GM23248 (cell line): ENCODE results near the gene LEF1. TPM values are rescaled to one million over a fixed set of nuclear protein-coding genes. Genes with fewer than 3 reads are reported as not detected.
A peak's percentile ranks its signal among the peaks of the same experiment; 100 is the strongest.

Experiments
- DNase-seq: peaks from one replicate; pipeline ENCODE4 v3.0.0-alpha.2; 2015
- H2AFZ ChIP-seq: fragments of 200-600 bp; sonication (generic); 2 replicates; pipeline ENCODE4 v1.6.1; 2016; ENCODE audit warnings: antibody characterized with exemption
- H3F3A ChIP-seq: fragments of 200-600 bp; sonication (generic); 2 replicates; pipeline ENCODE4 v1.6.1; 2016; ENCODE audit warnings: mild to moderate bottlenecking, antibody characterized with exemption, mixed run types; ENCODE audit not compliant: insufficient read depth
- H3K27ac ChIP-seq: fragments of 200-600 bp; sonication (generic); 2 replicates; pipeline ENCODE4 v1.5.1; 2016; ENCODE audit warnings: mild to moderate bottlenecking
- H3K27me3 ChIP-seq: fragments of 200-600 bp; sonication (generic); replicated peaks from 2 replicates; pipeline ENCODE4 v1.6.1; 2016; ENCODE audit warnings: mild to moderate bottlenecking; ENCODE audit not compliant: insufficient read depth
- H3K36me3 ChIP-seq: fragments of 200-600 bp; sonication (generic); 2 replicates; pipeline ENCODE4 v1.6.1; 2016; ENCODE audit warnings: low read depth, mild to moderate bottlenecking
- H3K4me1 ChIP-seq: fragments of 200-600 bp; sonication (generic); 2 replicates; pipeline ENCODE4 v1.6.1; 2016; ENCODE audit warnings: mild to moderate bottlenecking; ENCODE audit not compliant: insufficient read depth
- H3K4me2 ChIP-seq: fragments of 200-600 bp; sonication (generic); one replicate; pipeline ENCODE4 v1.6.1; 2016; ENCODE audit warnings: mild to moderate bottlenecking; ENCODE audit not compliant: unreplicated experiment
- H3K4me3 ChIP-seq: fragments of 200-600 bp; sonication (generic); 2 replicates; pipeline ENCODE4 v1.5.1; 2016; ENCODE audit warnings: mild to moderate bottlenecking
- H3K79me2 ChIP-seq: fragments of 200-600 bp; sonication (generic); 2 replicates; pipeline ENCODE4 v1.6.1; 2016; ENCODE audit warnings: mild to moderate bottlenecking; ENCODE audit not compliant: insufficient read depth
- H3K9ac ChIP-seq: fragments of 200-600 bp; sonication (generic); 2 replicates; pipeline ENCODE4 v1.6.1; 2016; ENCODE audit warnings: mild to moderate bottlenecking
- H3K9me2 ChIP-seq: fragments of 200-600 bp; sonication (generic); 2 replicates; pipeline ENCODE4 v1.6.1; 2016; ENCODE audit warnings: mixed run types, mild to moderate bottlenecking, moderate library complexity; ENCODE audit not compliant: insufficient read depth
- H3K9me3 ChIP-seq: fragments of 200-600 bp; sonication (generic); one replicate; pipeline ENCODE4 v1.6.1; 2017; ENCODE audit warnings: low read depth
- H4K20me1 ChIP-seq: fragments of 200-600 bp; sonication (generic); 2 replicates; pipeline ENCODE4 v1.6.0; 2016; ENCODE audit not compliant: insufficient read depth
- EZH2 ChIP-seq: fragments of 200-600 bp; sonication (generic); IDR thresholded peaks from 2 replicates; pipeline ENCODE4 v1.6.1; 2018; ENCODE audit warnings: antibody characterized with exemption, mild to moderate bottlenecking; ENCODE audit not compliant: insufficient read depth, poor library complexity, severe bottlenecking
- EZH2phosphoT487 ChIP-seq: fragments of 200-600 bp; sonication (generic); IDR thresholded peaks from 2 replicates; pipeline ENCODE4 v1.6.1; 2018; ENCODE audit warnings: antibody characterized with exemption, moderate library complexity, mild to moderate bottlenecking, low read depth; ENCODE audit not compliant: insufficient read depth
- WGBS, 2 experiments: methylation state at CpG; one replicate each; pipeline ENCODE4 v1.1.6; 2015 to 2017; ENCODE audit warnings: low lambda C conversion rate in 2 of 2, low coverage in 1 of 2; ENCODE audit errors: missing lambda C conversion rate in 2 of 2; 5-methylcytosine and 5-hydroxymethylcytosine counted together
- in situ Hi-C: fragments of 300-500 bp; cut with MboI; formaldehyde crosslinking; loops from 2 replicates; pipeline ENCODE4 v1.15.0; 2020
- polyA plus RNA-seq: library from polyadenylated mRNA; unstranded; fragments of >200 nt; fragmentation: Nextera tagmentation; extraction: Ambion mirVana; gene quantifications from 2 replicates; pipeline ENCODE4 v1.2.1, GENCODE V29; 2016
- total RNA-seq: library from RNA; depleted of rRNA; stranded (reverse); fragments of >200 nt; shearing (Covaris generic); gene quantifications from 2 replicates; pipeline ENCODE4 v1.2.3, GENCODE V29; 2014

The LEF1 gene
- total and polyA plus RNA-seq, 2 experiments from 2014 or later, result 0.23 TPM; not detected in 1

DNA sequence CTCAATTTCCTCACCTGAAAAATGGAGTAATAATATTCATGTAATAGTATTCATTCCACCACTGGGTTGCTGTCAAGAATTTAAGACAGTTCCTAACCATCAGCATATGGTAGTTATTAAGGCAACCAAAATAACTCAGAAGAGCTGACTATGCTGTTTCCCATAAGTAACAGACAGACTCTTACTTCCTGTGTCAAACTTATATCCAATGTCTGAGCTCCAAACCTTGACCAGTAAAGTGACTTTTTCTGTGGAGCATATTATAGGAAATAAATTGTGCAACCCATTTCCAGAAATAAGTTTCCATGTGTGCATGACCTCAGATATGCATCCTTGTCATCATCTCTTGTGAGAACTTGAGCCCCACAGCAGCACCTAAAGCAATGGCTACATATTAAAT, 100.3 kb downstream of the LEF1 start:
- Histone ChIP-seq H3K4me3 (no peak overlapping the region), H3K27ac (no peak overlapping the region), H3K27me3 (no peaks in the 10 kb centered on the region; the same call in 1 of the 2 replicates), H4K20me1 (no peaks in the 10 kb centered on the region), H3K9me3 (no peaks in the 10 kb centered on the region), H3K79me2 (no peaks in the 10 kb centered on the region), H3K36me3 (no peaks in the 10 kb centered on the region), H3K4me2 (no peak overlapping the region), H3K4me1 (no peaks in the 10 kb centered on the region), H3K9me2 (no peaks in the 10 kb centered on the region), H3F3A (no peaks in the 10 kb centered on the region), H2AFZ (no peak overlapping the region), H3K9ac (no peak overlapping the region)
- no peak for TF ChIP-seq EZH2
- no peak for TF ChIP-seq EZH2phosphoT487
- in situ Hi-C loops, result no loop called here
- peak; percentile 35 for DNase-seq

DNA sequence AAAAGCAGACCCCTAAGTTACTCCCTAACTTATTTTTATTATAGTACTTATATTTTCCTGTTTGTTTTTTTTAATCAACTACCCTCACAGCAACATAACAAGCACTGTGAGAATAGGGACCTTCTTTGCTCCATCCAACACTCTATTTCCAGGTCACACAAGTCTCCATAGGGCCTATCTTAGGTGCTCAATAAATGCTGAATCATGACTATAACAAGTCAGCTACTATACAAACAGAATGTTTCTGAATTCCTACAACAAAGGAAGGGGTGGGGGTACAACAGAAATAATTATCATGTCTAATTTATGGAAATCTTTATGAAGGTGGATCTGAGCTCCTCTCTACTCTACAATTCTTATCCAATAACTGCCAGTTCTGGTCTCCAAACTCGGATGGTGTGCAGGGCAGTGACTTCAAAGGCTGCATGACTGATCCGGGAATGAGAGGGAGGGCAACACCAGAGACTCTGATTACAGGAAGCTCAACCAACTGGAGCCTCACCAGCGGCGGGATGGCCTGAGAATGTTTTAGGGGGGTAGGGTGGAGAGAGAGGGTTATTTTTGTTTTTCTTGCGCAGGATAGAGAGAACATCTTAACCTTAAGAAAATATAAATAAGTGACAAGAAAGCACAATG, 107.9 kb downstream of the LEF1 start:
- Histone ChIP-seq H3F3A (no peaks in the 10 kb centered on the region), H3K4me1 (peaks cover 18% of the 10 kb centered on the region), H3K4me2 (no peak overlapping the region), H3K27me3 (no peaks in the 10 kb centered on the region), H3K27ac (no peak overlapping the region), H3K36me3 (no peaks in the 10 kb centered on the region), H2AFZ (no peak overlapping the region), H4K20me1 (no peaks in the 10 kb centered on the region), H3K9me2 (no peaks in the 10 kb centered on the region), H3K79me2 (no peaks in the 10 kb centered on the region), H3K9me3 (no peaks in the 10 kb centered on the region), H3K4me3 (no peak overlapping the region), H3K9ac (no peak overlapping the region)
- WGBS, 2 experiments, result 78 to 85% methylated on average over 5 of the region's 5 CpGs
- no peak for TF ChIP-seq EZH2phosphoT487
- no peak for TF ChIP-seq EZH2
- no peak for DNase-seq
- in situ Hi-C loops, result no loop called here

DNA sequence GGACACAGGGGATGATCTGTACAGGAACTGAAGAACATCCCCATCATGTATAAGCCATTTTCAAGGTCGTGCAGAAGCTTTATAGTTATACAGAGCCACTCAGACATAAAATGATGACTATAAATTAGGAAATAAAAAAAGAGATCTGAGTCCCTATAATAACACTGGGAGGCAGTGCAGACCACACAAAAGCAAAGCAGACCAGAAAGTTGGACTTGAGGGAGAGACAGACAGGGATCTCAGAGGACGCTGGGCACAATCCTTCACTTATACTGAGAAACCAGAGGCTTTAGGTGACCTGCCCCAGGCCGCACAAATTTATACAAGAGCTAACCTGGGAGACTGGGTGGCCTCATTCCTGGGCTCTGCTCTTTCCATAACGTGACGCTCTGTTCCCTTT, 108.6 kb downstream of the LEF1 start:
- no peak overlapping the region for H3K27ac ChIP-seq
- WGBS, 2 experiments, result 48 to 50% methylated on average over 5 of the region's 5 CpGs
- DNase-seq, result peak; percentile 48
- H3K4me2 ChIP-seq, result no peak overlapping the region
- H3K4me3 ChIP-seq, result no peak overlapping the region
- no peak overlapping the region for H2AFZ ChIP-seq
- H3K9me3 ChIP-seq, result no peaks in the 10 kb centered on the region
- H3K79me2 ChIP-seq, result no peaks in the 10 kb centered on the region
- H3K36me3 ChIP-seq, result no peaks in the 10 kb centered on the region
- no peaks in the 10 kb centered on the region for H3K27me3 ChIP-seq
- TF ChIP-seq EZH2 (no peak), EZH2phosphoT487 (no peak)
- no peak overlapping the region for H3K9ac ChIP-seq
- H3K9me2 ChIP-seq, result no peaks in the 10 kb centered on the region
- no peaks in the 10 kb centered on the region for H4K20me1 ChIP-seq
- peaks cover 18% of the 10 kb centered on the region for H3K4me1 ChIP-seq
- in situ Hi-C loops, result no loop called here
- no peaks in the 10 kb centered on the region for H3F3A ChIP-seq

DNA sequence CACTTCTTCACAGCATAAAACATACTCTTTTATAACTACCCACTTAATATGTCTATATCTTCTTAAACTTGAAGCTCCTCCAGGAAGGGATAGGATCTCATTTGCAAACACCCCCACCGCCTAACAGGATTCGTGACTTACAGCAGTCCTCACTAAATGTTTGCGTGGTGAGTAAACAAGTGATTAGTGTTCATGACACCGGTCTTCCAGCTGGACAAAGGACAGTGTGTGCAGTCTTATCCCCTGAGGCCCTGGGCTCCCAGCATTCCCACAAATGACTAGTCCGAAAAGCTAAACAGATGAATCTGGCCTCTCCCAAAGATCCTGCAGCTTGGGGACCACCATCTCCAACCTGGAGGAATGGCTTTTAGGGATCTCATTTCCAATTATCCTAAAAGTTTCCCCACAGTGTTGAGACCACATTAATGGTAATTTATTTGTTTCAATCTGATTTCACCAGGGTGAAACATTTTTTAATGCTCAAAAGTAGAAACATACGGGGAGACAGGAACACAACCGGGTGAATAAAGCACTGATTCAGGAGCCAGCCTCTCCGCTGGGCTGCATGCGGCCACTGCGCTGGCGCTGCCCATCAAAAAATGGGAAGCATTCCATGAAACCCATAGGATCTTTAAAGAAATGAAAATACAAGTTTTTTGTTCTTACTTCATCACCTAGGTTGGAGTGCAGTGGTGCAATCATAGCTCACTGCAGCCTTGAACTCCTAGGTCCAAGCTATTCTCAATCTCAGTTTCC, 109.9 kb downstream of the LEF1 start:
- in situ Hi-C loops, result no loop called here
- WGBS, 2 experiments, result 55 to 58% methylated on average over 11 of the region's 11 CpGs
- Histone ChIP-seq H3K79me2 (no peaks in the 10 kb centered on the region), H3K36me3 (no peaks in the 10 kb centered on the region), H3K27ac (no peak overlapping the region), H3K9ac (no peak overlapping the region), H3K4me2 (peak overlapping the region; percentile 3), H3K27me3 (no peaks in the 10 kb centered on the region), H2AFZ (0 out of 2 replicates have a peak overlapping the region, but pooled peaks have one; percentile 1), H3F3A (no peaks in the 10 kb centered on the region), H3K4me3 (no peak overlapping the region), H3K4me1 (peaks cover 18% of the 10 kb centered on the region), H3K9me2 (no peaks in the 10 kb centered on the region), H4K20me1 (no peaks in the 10 kb centered on the region), H3K9me3 (no peaks in the 10 kb centered on the region)
- DNase-seq, result peak; percentile 78
- TF ChIP-seq EZH2 (no peak), EZH2phosphoT487 (no peak)
